HG02840 (cell line): ENCODE results near the gene ZNF723.
"Not testable (repeated sequence)": the region's sequence is repeated elsewhere in the genome, so short reads cannot be mapped to it uniquely, and the experiment has no call there.

ENCODE experiments used
- ATAC-seq: cut with Tn5 transposase; IDR thresholded peaks from one replicate; pipeline ENCODE4 v1.9.1; 2021; ENCODE audit warnings: mild to moderate bottlenecking, moderate library complexity, moderate number of reproducible peaks; ENCODE audit not compliant: unreplicated experiment, low FRiP score

Gene ZNF723

GRCh38 chr19:22832031-22832762 is at the start of gene ZNF723:
ZNF723 (plus strand) TSS chr19:22832291; CDS start chr19:22832380, 89 bp downstream.
- ATAC-seq: no peak

- no peak for ATAC-seq
Observed at GRCh38 chr19:22783651-22784410, 48.3 kb upstream of the ZNF723 start, which contains the start of gene ZNF99. ZNF99 (minus strand) TSS chr19:22784151; CDS start chr19:22784016, 135 bp downstream.

- ATAC-seq: not testable (repeated sequence)
Observed at GRCh38 chr19:22792863-22793262, 39.2 kb upstream of the ZNF723 start.

GRCh38 chr19:22797040-22797439 is 35.1 kb upstream of the ZNF723 start:
- ATAC-seq: no peak

- no peak for ATAC-seq
Observed at GRCh38 chr19:22806418-22806817, 25.7 kb upstream of the ZNF723 start.

- ATAC-seq: no peak
Observed at GRCh38 chr19:22807061-22807835, 24.8 kb upstream of the ZNF723 start.

GRCh38 chr19:22814124-22814523 is 18.0 kb upstream of the ZNF723 start:
- no peak for ATAC-seq

- ATAC-seq: no peak
Observed at GRCh38 chr19:22831211-22831610, 880 bp upstream of the ZNF723 start.

GRCh38 chr19:22857713-22858320 is 25.7 kb downstream of the ZNF723 start:
- not testable (repeated sequence) for ATAC-seq

GRCh38 chr19:22882797-22883196 is 50.7 kb downstream of the ZNF723 start:
- no peak for ATAC-seq

- ATAC-seq: no peak
Observed at GRCh38 chr19:22893855-22894270, 61.8 kb downstream of the ZNF723 start.

GRCh38 chr19:22901431-22902130 is 69.5 kb downstream of the ZNF723 start:
- no peak for ATAC-seq
